Stimulated activated naive CD4-positive, alpha-beta T cell treated with Interleukin-2 at 50 U/mL for 16 hours (primary cell): ENCODE measurements around the gene ATP2C1.
"Not testable (repeated sequence)": the region's sequence is repeated elsewhere in the genome, so short reads cannot be mapped to it uniquely, and the experiment has no call there.

Experiments used
- DNase-seq: peaks from one replicate; lab custom pipeline; 2025; lab: John Stamatoyannopoulos, UW

The ATP2C1 gene

DNA sequence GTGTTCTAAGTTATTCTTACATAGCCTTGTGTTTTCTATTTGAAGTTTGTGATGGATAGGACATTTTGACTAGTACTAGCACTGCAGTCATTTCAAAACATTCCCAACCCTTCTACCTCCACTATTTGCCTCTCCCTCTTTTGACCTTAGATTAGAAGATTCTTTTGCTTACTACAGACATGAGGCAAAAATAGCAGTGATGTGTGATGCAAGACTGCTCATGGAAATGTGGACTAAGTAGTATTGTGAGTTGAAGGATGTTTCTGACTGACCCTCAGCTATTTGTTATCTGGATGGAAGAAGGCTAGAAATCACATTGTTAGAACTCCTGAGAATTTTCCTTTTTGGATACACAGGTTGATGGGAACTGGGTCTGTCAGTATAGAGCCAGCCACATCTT is 45.9 kb downstream of the ATP2C1 start:
- DNase-seq = no peak

DNA sequence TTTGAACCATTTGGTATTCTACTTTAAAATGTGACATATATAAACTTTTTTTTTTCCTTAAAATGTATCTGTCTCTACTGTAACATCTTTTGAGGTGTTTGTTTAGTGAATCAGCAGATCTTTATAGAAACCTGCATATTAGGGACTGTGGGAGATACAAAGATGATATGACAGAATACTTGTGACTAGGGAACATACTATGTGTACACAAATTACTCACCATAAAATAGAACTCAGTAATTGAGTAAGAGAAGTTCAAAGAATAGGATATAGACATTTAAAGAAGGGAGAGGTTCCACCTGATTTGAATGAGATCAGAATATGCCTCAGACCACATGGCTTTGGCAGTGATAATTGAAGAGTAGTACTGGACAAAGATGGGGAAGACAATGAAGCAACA is 47.9 kb downstream of the ATP2C1 start:
- no peak for DNase-seq

DNA sequence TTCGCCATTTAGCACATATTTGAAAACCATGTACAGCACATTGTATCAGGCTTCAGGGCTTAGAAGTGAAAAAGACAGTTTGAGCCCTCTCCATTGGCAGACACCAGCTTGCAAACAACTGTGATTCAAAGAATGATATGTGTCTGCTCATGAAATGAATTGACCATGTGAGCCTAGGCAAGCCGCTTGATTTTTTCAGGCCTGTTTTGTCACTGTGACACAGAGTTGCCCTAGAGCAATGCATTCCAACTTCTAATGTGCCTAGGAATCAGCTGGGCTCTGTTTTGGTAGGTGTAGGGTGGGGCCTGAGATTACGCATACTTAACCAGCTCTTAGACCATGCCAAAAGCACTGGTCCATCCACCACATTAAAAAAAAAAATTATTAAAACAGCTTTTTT is 53.0 kb downstream of the ATP2C1 start:
- DNase-seq = no peak

DNA sequence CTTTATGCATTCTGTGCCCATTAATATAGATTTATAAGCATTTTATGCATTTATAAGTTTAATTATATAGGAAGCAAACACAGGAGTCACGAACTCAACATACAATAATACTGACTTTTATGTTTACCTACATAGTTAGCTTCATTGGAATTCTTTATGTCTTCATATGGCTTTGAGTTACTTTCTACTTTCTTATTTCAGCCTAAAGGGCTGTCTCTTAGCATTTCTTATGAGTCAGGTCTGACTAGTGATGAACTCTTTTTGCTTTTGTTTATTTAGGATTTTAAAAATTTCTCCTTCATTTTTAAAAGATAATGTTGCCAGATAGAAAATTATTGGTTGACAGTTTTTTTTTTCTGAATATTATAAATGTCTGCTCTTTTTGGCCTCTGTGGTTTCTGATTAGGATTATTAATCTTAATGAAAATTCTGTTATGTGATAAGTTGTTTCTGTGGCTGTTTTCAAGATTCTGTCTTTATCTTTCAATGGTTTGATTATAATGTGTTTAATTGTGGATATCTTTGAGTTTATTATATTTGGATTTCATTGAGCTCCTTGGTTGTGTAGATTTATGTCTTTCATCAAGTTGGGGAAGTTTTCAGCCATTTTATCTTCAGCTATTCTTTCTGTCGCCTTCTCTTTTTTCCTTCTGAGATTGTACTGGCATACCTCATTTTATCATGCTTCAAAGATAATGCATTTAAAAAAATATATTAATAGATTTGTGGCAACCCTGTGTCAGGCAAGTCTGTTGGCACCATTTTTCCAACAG is 54.3 kb downstream of the ATP2C1 start:
- no peak for DNase-seq

DNA sequence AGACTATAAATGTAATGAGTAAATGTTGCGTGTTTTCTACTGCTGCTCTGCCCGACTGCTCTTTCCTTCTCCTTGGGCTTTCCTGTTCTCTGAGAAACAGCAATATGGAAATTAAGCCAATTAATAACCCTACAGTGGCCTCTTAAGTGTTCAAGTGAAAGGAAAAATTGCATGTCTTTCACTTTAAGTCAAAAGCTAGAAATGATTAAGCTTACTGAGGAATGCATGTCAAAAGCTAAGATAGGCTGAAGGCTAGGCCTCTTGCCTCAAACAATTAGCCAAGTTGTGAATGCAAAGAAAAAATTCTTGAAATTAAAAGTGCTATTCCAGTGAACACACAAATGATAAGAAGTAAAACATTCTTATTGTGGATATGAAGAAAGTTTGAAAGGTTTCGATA is 55.0 kb downstream of the ATP2C1 start:
- DNase-seq = no peak

DNA sequence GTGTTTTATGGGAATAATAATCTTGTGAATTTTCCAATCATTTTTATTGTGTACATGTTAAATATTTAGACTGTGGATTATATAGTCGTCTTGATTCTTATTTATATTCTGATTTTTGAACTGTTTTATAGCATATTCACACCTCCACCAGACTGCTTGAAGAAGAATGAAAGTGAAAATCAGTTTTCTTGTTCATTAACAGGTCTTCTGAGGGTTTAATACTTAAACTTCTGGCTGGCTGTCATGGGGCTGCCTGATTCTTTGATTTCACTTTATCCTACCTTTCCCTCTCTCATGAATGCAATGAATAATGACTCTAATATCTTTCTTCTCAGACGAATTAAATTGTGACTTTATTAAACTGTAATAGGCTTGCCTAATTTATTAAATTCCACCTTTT is 56.2 kb downstream of the ATP2C1 start:
- no peak for DNase-seq

DNA sequence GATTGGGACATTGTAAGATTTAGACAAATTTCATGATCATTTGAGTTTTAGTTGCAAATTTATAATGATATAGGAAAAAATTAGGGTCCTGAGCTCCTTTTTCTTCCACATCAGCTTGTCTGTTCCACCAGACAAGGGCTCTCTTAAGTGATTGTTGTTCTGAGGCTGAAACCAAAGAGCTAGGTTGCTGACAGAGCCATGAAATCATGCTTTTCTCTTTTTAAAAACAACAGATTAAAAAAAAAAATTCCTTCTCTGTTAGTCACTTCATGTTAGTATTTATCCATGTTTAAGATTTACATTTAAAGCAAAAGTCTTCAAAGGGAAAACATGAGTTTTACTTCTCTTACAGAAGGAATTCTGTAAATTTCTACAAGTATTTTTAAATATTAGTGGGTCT is 56.8 kb downstream of the ATP2C1 start:
- no peak for DNase-seq

DNA sequence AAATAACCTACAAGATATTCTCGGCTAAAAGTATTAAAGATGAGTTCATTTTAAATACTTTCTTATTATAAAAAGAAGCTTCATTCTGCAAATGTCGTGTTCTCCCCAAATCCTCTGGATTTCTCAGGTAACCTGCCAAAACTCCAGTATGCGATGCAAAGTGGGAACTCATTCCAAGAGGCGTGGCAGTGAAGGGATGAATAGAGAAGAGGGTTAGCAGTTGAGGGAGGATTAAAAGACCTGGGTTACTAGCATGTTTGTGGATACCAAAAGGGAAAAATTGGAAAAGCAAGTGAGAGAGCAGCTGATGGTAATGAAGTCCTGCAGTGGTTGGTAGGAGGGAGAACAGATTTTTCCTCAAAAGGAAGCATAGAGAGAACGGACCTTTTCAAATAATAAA is 61.6 kb downstream of the ATP2C1 start:
- no peak for DNase-seq

DNA sequence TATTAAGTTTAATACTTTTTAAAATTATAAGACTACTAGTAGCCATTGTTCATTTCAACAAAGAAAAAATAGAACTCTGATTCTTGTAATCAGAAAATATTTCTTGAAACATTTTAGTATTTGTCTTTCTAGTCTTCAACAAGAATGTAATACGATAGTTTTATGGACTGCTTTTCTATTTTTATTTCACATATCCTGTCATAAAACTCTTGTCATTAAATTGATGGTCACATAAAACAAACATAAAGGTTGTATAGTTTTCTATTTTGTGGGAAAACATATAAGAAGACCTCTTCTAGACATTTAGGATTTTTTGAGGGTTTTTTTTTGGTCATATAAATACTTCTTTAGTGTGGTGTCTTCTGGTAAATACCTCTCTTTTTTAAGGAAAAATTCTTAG is 62.4 kb downstream of the ATP2C1 start:
- no peak for DNase-seq

DNA sequence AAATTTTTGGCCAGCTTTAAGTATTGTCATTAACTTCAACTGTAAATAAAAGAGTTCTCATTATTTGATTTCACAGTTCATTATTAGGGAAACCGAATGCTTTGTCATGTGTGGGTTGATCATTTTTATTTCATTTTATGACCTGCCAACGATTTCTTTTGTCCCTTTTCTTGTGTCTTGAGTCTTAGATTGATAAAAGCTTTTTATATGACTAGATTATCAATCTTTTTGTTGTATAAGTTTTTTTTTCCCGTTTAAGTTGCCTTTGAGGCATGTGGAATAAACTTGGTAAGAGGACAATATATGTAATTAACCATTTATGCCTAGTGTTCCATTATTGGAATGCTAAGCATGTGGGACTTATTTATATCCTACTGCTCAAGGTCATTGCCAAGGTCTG is 62.8 kb downstream of the ATP2C1 start:
- DNase-seq = no peak

DNA sequence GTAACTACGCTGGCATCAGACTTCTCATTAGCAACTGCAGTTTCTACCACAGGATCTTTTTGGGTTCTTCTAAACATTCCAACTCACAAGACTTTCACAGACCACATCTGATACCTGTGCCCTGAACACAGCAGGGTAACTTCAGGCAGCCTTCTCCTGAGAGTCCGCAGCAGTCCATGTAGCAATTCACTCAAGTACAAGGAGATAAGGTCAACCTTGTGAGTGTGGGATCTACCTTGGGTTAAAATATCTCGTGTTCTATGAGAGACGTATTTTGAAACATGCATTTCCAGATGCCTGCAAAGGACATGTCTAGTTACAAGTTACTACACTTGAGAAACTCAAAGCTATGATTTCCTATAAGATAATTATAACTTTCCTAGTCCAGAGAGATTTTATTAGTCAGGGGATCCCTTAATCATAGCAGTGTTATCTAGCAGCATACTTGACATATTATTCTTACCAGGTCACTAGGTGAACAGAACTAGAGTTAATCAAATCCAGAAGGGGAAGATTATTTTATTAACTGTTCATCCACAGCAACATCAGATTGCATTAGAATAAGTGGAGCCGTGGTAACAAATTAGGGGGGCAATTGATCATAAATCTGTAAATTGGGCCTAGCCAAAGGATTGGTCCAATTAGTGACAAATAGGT is 66.4 kb downstream of the ATP2C1 start:
- no peak for DNase-seq

DNA sequence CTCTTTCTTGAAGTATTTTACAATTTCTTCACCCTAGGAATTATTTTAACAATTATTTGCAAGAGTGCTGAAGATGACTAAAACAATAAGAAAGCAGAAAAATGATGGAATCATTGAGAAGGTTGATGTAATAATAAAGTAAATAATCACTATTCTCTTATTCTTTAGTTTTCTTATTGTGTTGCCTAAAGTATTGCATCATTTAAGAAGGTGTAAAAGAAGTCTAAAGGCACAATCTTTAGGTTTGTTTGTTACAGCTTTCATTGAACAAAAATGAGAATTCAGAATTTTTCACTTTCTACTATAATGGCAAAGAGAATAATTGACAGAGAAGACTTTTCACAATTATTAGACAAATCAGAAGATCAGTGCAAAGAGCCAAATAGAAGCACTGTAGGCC is 67.6 kb downstream of the ATP2C1 start:
- DNase-seq = no peak

DNA sequence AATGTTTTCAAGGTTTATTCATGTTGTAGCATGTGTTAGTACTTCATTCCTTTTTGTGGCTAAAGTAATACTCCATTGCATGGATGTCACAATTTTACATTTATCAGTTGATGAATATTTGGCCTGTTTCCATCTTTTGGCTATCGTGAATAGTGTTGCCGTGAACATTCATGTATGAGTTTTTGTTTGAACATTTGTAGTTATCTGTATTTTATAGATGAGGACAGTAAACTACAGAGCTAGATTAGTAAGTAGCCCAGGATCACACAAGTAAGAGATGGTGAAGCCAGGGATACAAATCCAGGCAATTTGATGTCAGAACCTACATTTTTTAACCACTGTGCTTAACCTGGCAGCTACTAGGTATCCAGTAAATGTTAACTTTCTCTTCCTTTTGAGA is 69.6 kb downstream of the ATP2C1 start:
- DNase-seq = no peak

DNA sequence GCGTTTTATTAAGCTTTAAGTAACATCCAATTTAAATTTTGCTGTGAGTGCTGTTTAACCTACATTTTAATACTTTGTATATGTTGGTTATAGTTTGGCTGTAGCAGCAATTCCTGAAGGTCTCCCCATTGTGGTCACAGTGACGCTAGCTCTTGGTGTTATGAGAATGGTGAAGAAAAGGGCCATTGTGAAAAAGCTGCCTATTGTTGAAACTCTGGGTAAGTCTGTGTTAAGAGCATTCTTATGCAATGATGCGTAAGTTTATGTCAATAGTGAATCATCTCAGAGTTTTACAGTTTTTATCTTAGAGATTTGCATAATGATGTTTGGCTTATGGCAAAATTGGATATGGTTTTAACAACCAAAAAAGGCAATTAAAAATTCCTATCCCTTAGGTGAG is 70.0 kb downstream of the ATP2C1 start:
- no peak for DNase-seq

DNA sequence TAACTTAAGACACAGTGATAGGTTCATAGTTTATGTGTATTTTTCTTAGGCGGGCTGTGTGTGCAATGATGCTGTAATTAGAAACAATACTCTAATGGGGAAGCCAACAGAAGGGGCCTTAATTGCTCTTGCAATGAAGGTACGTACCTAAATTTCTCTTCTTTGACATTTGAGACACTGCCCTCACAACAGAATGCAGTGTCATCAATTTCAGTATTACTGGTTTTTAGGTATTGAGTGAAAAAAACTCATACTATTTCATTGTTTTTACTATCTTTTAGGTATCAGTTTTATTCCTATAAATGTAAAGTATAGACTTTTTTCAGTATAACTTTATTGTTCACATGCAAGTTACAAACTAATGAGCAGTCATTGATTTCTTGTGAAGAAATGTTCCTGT is 73.4 kb downstream of the ATP2C1 start:
- DNase-seq = no peak

DNA sequence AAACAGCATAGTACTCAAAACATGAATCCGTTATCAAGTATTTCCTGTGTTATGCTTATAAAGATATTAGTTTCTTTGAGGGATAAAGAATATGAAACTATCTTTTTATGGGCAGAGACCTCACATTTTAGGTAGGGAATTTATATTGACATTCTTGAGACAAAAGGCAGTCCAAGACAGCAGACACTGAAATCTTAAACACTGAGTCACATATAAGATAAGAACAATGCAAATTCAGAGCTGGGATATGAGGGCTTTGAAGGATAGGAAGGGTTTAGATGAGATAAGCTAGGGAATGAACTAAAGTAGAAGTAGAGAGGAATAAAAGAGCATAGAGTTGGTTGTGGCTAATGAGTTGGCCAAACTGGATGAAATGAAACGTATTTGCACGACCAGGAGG is 74.3 kb downstream of the ATP2C1 start:
- DNase-seq = no peak

DNA sequence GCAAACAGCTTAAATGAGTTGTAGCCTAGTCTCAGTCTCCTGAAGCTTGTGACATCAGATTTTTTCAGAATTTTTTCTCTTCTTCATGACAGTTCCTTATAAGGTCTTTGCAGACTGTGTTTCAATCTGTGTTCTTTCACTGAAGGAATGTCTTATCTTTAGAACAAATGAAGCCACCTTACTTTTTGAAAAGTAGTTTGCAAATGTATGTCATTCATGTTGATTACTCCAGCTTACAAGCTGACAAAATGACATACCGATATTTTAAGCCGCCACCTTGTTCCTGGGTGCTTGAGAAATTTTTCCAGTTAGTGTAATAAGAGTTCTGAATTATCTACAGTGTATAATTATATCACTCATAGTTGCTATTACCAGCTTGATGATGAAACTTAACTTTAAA is 75.7 kb downstream of the ATP2C1 start:
- DNase-seq = no peak

DNA sequence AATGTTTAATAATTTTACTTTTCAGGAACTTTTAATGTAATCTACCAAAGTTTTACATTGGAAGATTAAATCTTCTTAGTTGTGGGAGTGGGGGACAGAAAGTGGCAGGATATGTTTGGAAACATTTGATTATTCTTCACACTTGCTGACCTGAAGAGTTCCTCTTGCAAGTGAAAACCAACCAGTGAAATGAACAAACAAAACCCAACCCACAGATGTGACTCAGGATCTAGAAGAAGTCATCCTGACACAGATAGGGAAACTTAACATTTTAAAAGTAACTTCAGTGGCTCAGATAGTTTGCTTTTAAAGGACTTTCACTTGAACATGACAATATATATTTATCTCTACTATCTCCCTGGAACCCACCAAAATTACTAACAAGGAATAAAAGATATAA is 77.3 kb downstream of the ATP2C1 start:
- no peak for DNase-seq

DNA sequence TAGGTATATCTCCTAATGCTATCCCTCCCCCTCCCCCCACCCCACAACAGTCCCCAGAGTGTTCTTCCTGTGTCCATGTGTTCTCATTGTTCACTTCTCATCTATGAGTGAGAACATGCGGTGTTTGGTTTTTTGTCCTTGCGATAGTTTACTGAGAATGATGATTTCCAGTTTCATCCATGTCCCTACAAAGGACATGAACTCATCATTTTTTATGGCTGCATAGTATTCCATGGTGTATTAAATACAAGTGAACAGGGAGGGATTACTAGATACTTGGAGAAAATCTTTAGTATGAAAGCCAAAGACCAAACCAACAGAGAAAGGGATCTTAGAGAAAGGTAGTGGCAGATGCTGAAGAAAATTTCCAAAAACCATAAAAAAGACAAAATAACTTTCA is 78.7 kb downstream of the ATP2C1 start:
- DNase-seq = not testable (repeated sequence)

DNA sequence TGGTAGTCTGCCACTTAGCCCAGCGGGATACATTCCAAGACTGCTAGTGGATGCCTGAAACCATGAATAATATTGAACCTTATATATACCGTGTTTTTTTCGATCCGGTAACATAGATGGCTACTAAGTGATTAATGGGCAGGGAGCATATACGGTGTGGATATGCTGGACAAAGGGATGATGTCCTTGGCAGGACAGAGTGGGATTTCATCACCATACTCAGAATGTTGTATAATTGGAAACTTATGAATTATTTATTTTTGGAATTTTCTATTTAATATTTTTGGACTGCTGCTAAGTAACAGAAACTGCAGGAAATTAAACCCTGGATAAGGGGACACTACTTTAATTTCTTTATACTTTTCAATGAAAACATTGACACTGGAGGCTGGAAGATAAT is 79.5 kb downstream of the ATP2C1 start:
- DNase-seq = no peak

DNA sequence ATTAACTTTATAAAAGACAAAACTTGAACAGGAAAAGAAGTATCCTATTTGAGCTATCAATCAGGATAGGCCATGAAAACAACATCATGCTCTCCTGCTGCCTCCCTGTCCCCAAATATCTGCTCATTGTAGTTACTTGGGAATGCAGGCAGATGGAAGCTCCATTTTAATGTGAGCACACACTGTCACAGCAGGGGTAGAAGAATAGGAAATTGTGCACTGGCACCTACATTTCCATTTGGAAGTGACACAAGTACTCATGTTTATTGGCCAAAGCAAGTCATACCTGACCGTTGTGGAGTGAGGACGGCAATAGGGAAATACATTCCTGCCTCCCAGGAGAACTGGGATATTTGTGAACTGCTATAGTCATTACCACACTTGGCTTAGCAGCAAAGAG is 80.3 kb downstream of the ATP2C1 start:
- no peak for DNase-seq

DNA sequence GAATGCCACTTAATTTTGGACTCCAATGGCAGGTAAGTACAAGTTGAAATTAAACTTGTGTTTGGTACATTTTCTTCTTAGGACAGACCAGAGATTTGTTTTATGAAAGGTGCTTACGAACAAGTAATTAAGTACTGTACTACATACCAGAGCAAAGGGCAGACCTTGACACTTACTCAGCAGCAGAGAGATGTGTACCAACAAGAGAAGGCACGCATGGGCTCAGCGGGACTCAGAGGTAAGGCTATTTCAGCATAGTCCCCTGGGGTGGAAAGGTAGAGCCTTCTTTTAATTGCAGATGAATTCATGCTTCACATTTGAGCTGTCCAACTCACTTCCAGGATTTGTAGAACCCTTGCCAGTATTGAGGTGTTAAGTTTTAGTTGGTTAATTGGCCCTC is 81.4 kb downstream of the ATP2C1 start:
- no peak for DNase-seq

DNA sequence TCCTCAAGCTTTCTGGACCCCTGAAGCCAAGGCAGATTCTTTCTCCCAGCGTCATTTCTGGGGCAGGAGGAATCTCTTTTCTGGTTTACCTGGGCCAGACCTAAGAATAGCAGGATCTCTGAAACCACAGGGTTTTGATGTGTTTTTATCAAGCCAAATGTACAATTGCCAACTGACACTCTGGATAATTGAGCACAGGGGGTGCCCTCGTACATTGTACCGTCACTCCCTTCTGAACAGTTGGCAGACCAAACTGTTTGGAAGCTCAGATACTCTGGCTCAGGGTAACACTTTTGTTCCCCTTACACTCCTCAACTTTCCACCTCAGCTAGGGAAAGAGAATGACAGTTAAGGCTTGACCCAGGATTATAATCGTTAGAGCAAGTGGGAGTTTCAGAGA is 82.8 kb downstream of the ATP2C1 start:
- DNase-seq = no peak

DNA sequence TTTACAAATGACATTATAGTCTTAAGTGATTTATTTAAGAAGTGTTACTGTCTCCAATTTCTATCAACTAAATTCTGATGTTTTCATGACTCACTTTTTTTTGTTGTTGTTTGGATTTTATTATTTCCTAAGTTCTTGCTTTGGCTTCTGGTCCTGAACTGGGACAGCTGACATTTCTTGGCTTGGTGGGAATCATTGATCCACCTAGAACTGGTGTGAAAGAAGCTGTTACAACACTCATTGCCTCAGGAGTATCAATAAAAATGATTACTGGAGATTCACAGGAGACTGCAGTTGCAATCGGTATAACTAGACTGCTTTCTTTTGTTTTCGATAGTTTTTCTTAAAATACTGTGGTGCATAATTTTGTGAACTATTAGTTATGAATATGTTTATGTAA is 85.2 kb downstream of the ATP2C1 start:
- no peak for DNase-seq
